Sigmoid colon (tissue), 4 donors: ENCODE data around the gene ABHD12.

Source experiments
- CTCF ChIP-seq, 4 experiments: fragments of 450-650 bp in 3 of 4; fragments of 200-600 bp in 1 of 4; IDR thresholded peaks; one replicate each; pipeline ENCODE4 v1.5.1; 2016 to 2019; ENCODE audit warnings: antibody characterized with exemption in 4 of 4, mild to moderate bottlenecking in 3 of 4, moderate library complexity in 2 of 4
- POLR2AphosphoS5 ChIP-seq, 4 donors: sonication (generic); formaldehyde crosslinking; IDR thresholded peaks; one replicate each; pipeline ENCODE4 v1.6.1; 2017; ENCODE audit warnings: antibody characterized with exemption in 4 of 4

- TF ChIP-seq POLR2AphosphoS5 (IDR thresholded peaks at IDR 0.05) (no peak), CTCF (IDR thresholded peaks at IDR 0.05) (no peak)
Measured at GRCh38 chr20:25361287-25361683, 29.4 kb downstream of the ABHD12 start.
